Measurements from ENCODE around the gene SIRPA. TPM values are rescaled to one million over a fixed set of nuclear protein-coding genes. Genes with fewer than 3 reads are reported as not detected.
"Not testable (repeated sequence)": the region's sequence is repeated elsewhere in the genome, so short reads cannot be mapped to it uniquely, and the experiment has no call there.

The SIRPA gene
- total and polyA plus RNA-seq, 12 donors: 9.7 to 45.8 (median 24.8) TPM

DNA sequence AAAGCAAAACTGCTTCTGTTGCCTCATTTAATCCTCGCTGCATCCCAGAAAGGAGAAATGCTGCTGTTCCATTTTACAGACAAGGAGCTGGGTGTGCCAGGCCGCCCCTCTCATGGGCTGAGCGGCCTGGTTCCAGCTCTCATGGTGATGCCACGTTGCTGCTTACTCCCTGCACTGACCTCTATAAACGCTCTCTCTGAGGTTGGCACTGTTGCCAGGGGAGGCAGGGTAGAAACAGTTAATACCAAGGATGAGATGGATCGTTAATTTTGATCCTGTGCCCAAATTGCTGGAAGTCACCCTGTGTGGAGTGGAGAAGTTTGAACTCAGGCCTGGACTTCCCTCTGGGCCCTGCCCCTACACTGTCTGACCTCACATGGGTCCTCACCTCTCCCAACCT is 25.6 kb downstream of the SIRPA start:
- TF ChIP-seq, protein P1, sequence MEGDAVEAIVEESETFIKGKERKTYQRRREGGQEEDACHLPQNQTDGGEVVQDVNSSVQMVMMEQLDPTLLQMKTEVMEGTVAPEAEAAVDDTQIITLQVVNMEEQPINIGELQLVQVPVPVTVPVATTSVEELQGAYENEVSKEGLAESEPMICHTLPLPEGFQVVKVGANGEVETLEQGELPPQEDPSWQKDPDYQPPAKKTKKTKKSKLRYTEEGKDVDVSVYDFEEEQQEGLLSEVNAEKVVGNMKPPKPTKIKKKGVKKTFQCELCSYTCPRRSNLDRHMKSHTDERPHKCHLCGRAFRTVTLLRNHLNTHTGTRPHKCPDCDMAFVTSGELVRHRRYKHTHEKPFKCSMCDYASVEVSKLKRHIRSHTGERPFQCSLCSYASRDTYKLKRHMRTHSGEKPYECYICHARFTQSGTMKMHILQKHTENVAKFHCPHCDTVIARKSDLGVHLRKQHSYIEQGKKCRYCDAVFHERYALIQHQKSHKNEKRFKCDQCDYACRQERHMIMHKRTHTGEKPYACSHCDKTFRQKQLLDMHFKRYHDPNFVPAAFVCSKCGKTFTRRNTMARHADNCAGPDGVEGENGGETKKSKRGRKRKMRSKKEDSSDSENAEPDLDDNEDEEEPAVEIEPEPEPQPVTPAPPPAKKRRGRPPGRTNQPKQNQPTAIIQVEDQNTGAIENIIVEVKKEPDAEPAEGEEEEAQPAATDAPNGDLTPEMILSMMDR (IDR thresholded peaks at IDR 0.05): no peak
- H3K4me3 ChIP-seq: no peak overlapping the region
- WGBS, 2 donors: 74 to 75% methylated on average over 6 of the region's 6 CpGs
- H3K36me3 ChIP-seq: peaks cover 0 to 91% (median 13%) of the 10 kb centered on the region in 9 donors
- intact Hi-C loops (cut with DNase I): no loop called here
- no peaks in the 10 kb centered on the region for H3K9me3 ChIP-seq
- DNase-seq (no peak), ATAC-seq (no peak)
- H3K27me3 ChIP-seq: no peaks in the 10 kb centered on the region
- H3K4me1 ChIP-seq: peaks cover 0 to 12% (median 0%) of the 10 kb centered on the region in 9 donors
- H3K27ac ChIP-seq: no peak overlapping the region

GRCh38 chr20:1921985-1922384 is 26.8 kb downstream of the SIRPA start:
- ATAC-seq; intact Hi-C loops (cut with DNase I); H3K9me3 ChIP-seq; H3K27ac ChIP-seq; DNase-seq; H3K27me3 ChIP-seq; H3K4me3 ChIP-seq: not testable (repeated sequence)
- WGBS, 2 donors: 65 to 75% methylated on average over 3 to 4 of the region's 4 CpGs
- Histone ChIP-seq H3K4me1 (peaks cover 0 to 23% (median 3%) of the 10 kb centered on the region in 9 donors), H3K36me3 (peaks cover 0 to 91% (median 9%) of the 10 kb centered on the region in 9 donors)

DNA sequence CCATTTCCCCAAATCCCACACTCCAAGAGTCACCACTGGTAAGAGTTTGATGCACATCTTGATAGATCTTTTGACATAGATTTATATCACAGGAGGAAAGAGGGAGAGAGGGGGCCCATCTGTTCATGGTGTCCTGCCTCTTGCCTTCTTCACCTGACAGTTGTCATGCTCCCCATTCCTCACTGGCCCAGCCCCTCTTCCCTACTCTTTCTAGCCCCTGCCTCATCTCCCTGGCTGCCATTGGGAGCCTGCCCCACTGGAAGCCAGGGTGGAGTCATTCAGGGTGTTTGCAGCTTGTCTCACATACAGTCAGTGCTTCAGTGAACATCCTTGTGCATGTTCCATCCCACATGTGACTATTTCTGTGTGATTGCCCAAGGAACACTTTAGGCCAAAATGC is 27.6 kb downstream of the SIRPA start:
- H3K4me1 ChIP-seq: peaks cover 0 to 26% (median 3%) of the 10 kb centered on the region in 9 donors
- no peak overlapping the region for H3K27ac ChIP-seq
- no peak for ATAC-seq
- DNase-seq: no peak
- H3K4me3 ChIP-seq: no peak overlapping the region
- H3K27me3 ChIP-seq: no peaks in the 10 kb centered on the region
- H3K9me3 ChIP-seq: no peaks in the 10 kb centered on the region
- TF ChIP-seq, protein P1 (IDR thresholded peaks at IDR 0.05): no peak
- peaks cover 0 to 91% (median 8%) of the 10 kb centered on the region in 9 donors for H3K36me3 ChIP-seq
- intact Hi-C loops (cut with DNase I): no loop called here

- DNase-seq: no peak
Observed at GRCh38 chr20:1924910-1925861, 30.0 kb downstream of the SIRPA start.

More at GRCh38 chr20:1924910-1925861, 30.0 kb downstream of the SIRPA start:
- H3K4me3 ChIP-seq: no peak overlapping the region
- no peaks in the 10 kb centered on the region for H3K27me3 ChIP-seq
- peaks cover 0 to 88% (median 8%) of the 10 kb centered on the region in 9 donors for H3K36me3 ChIP-seq
- H3K27ac ChIP-seq: no peak overlapping the region
- intact Hi-C loops (cut with DNase I): no loop called here
- TF ChIP-seq, protein P1 (IDR thresholded peaks at IDR 0.05): no peak
- H3K9me3 ChIP-seq: no peaks in the 10 kb centered on the region
- H3K4me1 ChIP-seq: peaks cover 0 to 38% (median 15%) of the 10 kb centered on the region in 9 donors
- 90 to 91% methylated on average over 13 of the region's 13 CpGs for WGBS, 2 donors
- ATAC-seq: no peak
